Ovary (tissue), 9 donors: ENCODE results near the gene GAS2L3. TPM values are rescaled to one million over a fixed set of nuclear protein-coding genes. Genes with fewer than 3 reads are reported as not detected.

Experiments used
- DNase-seq, 5 donors: peaks; one replicate each; pipeline ENCODE4 v3.0.0-alpha.2; 2019 to 2020
- H3K27ac ChIP-seq, 2 donors: fragments of 200-600 bp; one replicate each; pipeline versions ENCODE4 v1.5.1 to v1.8.0; 2019 to 2022
- H3K27me3 ChIP-seq: fragments of 200-600 bp; one replicate; pipeline ENCODE4 v1.8.0; 2022
- H3K36me3 ChIP-seq: fragments of 200-600 bp; sonication (generic); one replicate; pipeline ENCODE4 v1.5.1; 2019
- H3K4me1 ChIP-seq: one replicate; pipeline ENCODE4 v1.8.1; 2013; ENCODE audit warnings: mild to moderate bottlenecking, moderate library complexity; ENCODE audit not compliant: insufficient read depth
- H3K4me3 ChIP-seq: fragments of 200-600 bp; sonication (generic); one replicate; pipeline ENCODE4 v1.5.1; 2017
- H3K9me3 ChIP-seq, 2 donors: fragments of 200-600 bp in 1 of 2; sonication (generic) in 1 of 2; one replicate each; pipeline versions ENCODE4 v1.5.1 to v1.8.1; 2013 to 2019; ENCODE audit warnings: mild to moderate bottlenecking in 1 of 2, moderate library complexity in 1 of 2
- CTCF ChIP-seq, 3 donors: fragments of 450-650 bp in 2 of 3; fragments of 200-600 bp in 1 of 3; IDR thresholded peaks; one replicate each; pipeline versions ENCODE4 v1.5.1 to v1.8.0; 2016 to 2022; ENCODE audit warnings: antibody characterized with exemption in 3 of 3, mild to moderate bottlenecking in 1 of 3
- EP300 ChIP-seq: sonication (generic); formaldehyde crosslinking; IDR thresholded peaks from one replicate; pipeline ENCODE4 v1.6.1; 2017; ENCODE audit warnings: antibody characterized with exemption
- POLR2A ChIP-seq: fragments of 450-650 bp; IDR thresholded peaks from one replicate; pipeline ENCODE4 v1.6.1; 2017; ENCODE audit warnings: antibody characterized with exemption, mild to moderate bottlenecking, moderate library complexity
- WGBS, 3 donors: extraction: QIAGEN DNeasy Blood & Tissue Kit in 1 of 3; methylation state at CpG; one replicate each; pipeline versions ENCODE4 v1.1.5 to v1.1.7; 2013 to 2017; 5-methylcytosine and 5-hydroxymethylcytosine counted together
- intact Hi-C, 4 donors: fragments of 100-400 bp; cut with DNase I; formaldehyde crosslinking; loops; one replicate each; pipeline versions ENCODE4 v1.11.0 to v1.15.1; 2022 to 2023
- polyA plus RNA-seq, 2 donors: library from polyadenylated mRNA; stranded (reverse); fragments of 200-250 nt in 1 of 2; fragments of 350-450 nt in 1 of 2; fragmentation: Illumina TruSeq in 1 of 2; extraction: RNeasy Lipid Tissue Mini Kit (QIAGEN cat#74804) in 1 of 2; gene quantifications; one replicate each; pipeline ENCODE4 v1.2.3, GENCODE V29; 2013 to 2014
- total RNA-seq, 7 donors: library from RNA; depleted of rRNA in 2 of 7; stranded (reverse); fragments of >200 nt in 2 of 7; fragmentation: NEBNext Ultra II Directional in 3 of 7; extraction: Animal tissue kit (Norgen Biotek cat#: 25700) in 3 of 7; gene quantifications; one replicate each; pipeline versions ENCODE4 v1.1.0 to v1.2.4, GENCODE V29; 2016 to 2023
- donor health status: DM: no; HTN: no; CAD: no; lungs with moderate emphysema.
- donor health status: DM: no; HTN: no; CAD: no.
- donor health status: Bipolar disorder and iron deficiency.
- donor health status: DM: yes; HTN: yes; CAD: no.
- donor health status: DM: no; HTN: no; CAD: no.
- donor health status: DM: yes; HTN: yes; CAD: no.

Gene GAS2L3
- total and polyA plus RNA-seq, 9 donors, result 1.0 to 4.9 (median 2.9) TPM

GRCh38 chr12:100668945-100669536, 95.6 kb downstream of the GAS2L3 start:
- Histone ChIP-seq H3K27me3 (no peaks in the 10 kb centered on the region), H3K27ac (no peak overlapping the region), H3K36me3 (no peaks in the 10 kb centered on the region), H3K9me3 (no peaks in the 10 kb centered on the region), H3K4me3 (no peak overlapping the region), H3K4me1 (no peaks in the 10 kb centered on the region)
- WGBS, 3 donors, result 36 to 43% (median 36%) methylated on average over 9 of the region's 9 CpGs
- intact Hi-C loops, result no loop called here
- peak; percentile 30 to 72 (median 43) for DNase-seq
- TF ChIP-seq CTCF (IDR thresholded peaks at IDR 0.05), result peak in 1 of 3 donors; percentile 37
- no peak for TF ChIP-seq EP300

- 85 to 86% (median 86%) methylated on average over 4 of the region's 4 CpGs for WGBS, 3 donors
- Histone ChIP-seq H3K27ac (no peak overlapping the region), H3K36me3 (no peaks in the 10 kb centered on the region), H3K9me3 (no peaks in the 10 kb centered on the region), H3K27me3 (no peaks in the 10 kb centered on the region), H3K4me1 (no peaks in the 10 kb centered on the region), H3K4me3 (no peak overlapping the region)
- TF ChIP-seq POLR2A, result no peak
- no peak for TF ChIP-seq CTCF (IDR thresholded peaks at IDR 0.05)
- TF ChIP-seq EP300, result no peak
- intact Hi-C loops, result no loop called here
- no peak for DNase-seq
Observed at GRCh38 chr12:100669922-100670321, 96.4 kb downstream of the GAS2L3 start.

- H3K9me3 ChIP-seq, result no peaks in the 10 kb centered on the region
- DNase-seq, result no peak
- no peaks in the 10 kb centered on the region for H3K36me3 ChIP-seq
- intact Hi-C loops, result no loop called here
- TF ChIP-seq POLR2A (no peak), CTCF (IDR thresholded peaks at IDR 0.05) (no peak), EP300 (no peak)
- H3K4me3 ChIP-seq, result no peak overlapping the region
- H3K27ac ChIP-seq, result no peak overlapping the region
- H3K27me3 ChIP-seq, result no peaks in the 10 kb centered on the region
- WGBS, 3 donors, result 54 to 61% (median 54%) methylated on average over 7 of the region's 7 CpGs
- no peaks in the 10 kb centered on the region for H3K4me1 ChIP-seq
Observed at GRCh38 chr12:100671396-100672074, 98.1 kb downstream of the GAS2L3 start.

- Histone ChIP-seq H3K4me1 (no peaks in the 10 kb centered on the region), H3K4me3 (no peak overlapping the region), H3K27ac (no peak overlapping the region), H3K36me3 (no peaks in the 10 kb centered on the region), H3K27me3 (no peaks in the 10 kb centered on the region), H3K9me3 (no peaks in the 10 kb centered on the region)
- no peak for TF ChIP-seq POLR2A
- no peak for TF ChIP-seq EP300
- no peak for TF ChIP-seq CTCF (IDR thresholded peaks at IDR 0.05)
- intact Hi-C loops, result no loop called here
- 75 to 85% (median 76%) methylated on average over 2 of the region's 2 CpGs for WGBS, 3 donors
- DNase-seq, result no peak
Observed at GRCh38 chr12:100672075-100672592, 98.7 kb downstream of the GAS2L3 start.
